C1 segment of cervical spinal cord (tissue), 14 donors: ENCODE measurements around the gene MPRIP.
"Not testable (repeated sequence)": the region's sequence is repeated elsewhere in the genome, so short reads cannot be mapped to it uniquely, and the experiment has no call there.

Source experiments
- DNase-seq, 14 donors: peaks; one replicate each; lab custom pipeline; 2025; lab: John Stamatoyannopoulos, UW

The MPRIP gene

DNA sequence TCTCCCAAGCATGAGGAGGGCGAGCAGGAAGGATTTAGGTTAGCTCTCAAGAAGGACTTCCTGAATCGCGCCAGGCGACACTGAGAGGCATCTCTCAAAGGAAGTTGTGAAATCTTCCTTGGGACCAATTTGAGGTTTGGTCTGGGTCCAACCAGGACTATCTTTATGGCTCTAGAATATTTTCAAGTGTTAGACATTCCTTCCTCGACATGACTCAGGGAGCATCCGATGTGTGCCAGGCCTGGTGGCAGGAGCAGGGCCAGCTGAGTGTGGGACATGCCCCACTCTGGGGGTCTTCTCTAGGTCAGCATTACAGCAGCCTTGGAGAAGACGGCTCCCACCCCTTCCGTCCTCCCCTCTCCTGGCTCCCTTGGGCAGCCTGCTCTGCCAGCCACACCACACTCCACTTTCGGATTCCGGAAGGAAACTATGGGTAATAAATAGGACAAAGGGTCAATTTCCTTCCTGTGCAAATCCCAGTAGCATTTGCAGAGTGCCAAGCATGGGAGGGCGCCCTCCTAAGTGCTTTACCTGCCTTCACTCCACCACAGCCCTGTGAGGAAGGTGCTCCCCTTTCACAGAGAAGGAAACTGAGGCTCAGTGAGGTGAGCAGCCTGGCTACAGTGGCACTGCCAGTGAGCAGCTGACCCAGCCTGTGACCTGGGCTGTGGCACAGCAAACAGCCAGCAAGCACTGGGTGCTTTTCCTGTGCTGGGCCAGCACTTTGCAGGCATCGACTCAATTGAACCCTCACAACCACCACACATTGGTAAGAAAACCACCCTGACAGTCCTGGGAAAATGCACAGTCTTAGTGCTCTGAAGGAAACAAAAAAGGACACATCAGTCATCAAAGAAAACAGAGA, 31.0 kb upstream of the MPRIP start:
- DNase-seq = peak in 1 of 14 donors; percentile 40

DNA sequence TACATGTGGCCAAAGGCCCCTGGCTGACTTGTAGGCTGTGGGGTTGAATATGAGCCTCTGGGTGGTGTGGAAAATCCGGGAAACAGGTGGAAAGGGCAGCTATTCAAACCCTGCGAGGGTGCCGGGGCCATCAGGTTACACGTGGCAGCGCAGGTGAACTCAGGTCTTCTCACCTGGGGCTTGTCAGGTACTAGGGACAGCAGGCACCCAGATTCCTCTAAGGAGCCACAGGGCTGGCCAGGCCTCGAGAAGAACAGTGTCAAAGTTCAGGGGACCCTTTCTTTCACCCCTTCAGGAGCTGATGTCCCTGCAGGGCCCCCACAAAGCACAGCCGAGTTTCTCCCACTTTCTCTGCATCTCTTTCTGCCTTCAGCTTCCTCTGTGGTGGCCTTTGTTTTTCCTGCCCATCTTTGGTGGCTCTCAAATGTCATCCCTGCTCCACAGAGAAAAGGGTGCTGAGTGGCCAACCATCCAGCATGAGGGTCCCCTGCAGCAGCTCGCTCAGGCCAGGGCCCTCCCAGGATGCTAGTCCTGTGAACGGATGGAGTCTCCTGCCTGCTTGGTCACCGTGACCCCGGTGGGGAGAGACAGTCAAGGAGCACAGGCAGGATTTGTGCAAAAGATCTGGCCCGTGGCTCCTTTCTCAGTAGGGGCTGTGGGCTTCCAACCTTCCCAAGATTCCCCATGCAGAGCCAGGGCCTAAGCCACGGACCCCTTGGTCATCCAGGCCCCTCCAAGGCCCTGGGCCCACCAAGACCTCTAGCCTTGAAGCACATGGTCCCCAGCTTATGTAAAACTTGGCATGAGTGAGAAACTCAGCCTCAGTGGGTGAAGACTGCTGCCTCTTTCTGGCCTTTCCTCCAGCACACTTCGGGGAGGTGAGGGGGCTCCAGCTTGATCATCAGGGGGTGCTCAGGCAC, 28.2 kb upstream of the MPRIP start:
- not testable (repeated sequence) for DNase-seq

DNA sequence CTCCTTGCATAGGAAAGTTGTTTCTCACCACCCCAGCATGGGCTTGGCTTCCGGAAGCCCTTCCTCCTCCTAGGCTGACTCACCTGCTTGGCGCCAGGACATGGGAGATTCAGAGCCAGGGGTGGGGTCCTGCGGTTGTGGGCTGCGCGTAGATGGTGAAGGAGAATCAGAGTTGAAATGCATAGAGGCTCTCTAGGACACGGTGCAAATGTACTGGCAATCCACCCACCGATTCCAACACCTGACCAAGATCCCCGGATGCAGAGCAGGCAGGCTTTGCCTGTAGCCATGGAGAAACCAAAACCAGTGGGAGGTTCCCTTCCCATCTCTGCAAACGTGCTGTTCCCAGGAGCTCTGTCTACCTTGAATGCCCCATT, 27.5 kb upstream of the MPRIP start:
- not testable (repeated sequence) for DNase-seq

DNA sequence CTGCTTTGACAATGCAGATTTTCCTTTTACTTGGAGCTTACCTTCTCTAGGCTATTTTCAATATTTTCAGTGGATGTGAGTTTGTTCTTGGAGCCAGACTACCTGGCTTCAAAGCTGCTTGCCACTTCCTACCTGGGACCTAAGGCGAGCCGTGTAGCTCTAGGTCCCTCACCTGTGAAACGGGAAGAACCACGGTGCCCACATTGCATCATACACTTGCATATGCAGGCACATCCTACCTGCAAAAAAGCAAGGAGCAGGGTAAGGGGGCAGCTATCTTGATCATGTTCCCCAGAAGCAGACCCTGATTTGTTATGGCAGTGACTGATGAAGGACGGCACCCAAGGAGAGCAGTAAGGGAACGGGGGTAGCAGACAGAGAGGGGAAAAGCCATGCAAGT, 27.0 kb upstream of the MPRIP start:
- DNase-seq = no peak

DNA sequence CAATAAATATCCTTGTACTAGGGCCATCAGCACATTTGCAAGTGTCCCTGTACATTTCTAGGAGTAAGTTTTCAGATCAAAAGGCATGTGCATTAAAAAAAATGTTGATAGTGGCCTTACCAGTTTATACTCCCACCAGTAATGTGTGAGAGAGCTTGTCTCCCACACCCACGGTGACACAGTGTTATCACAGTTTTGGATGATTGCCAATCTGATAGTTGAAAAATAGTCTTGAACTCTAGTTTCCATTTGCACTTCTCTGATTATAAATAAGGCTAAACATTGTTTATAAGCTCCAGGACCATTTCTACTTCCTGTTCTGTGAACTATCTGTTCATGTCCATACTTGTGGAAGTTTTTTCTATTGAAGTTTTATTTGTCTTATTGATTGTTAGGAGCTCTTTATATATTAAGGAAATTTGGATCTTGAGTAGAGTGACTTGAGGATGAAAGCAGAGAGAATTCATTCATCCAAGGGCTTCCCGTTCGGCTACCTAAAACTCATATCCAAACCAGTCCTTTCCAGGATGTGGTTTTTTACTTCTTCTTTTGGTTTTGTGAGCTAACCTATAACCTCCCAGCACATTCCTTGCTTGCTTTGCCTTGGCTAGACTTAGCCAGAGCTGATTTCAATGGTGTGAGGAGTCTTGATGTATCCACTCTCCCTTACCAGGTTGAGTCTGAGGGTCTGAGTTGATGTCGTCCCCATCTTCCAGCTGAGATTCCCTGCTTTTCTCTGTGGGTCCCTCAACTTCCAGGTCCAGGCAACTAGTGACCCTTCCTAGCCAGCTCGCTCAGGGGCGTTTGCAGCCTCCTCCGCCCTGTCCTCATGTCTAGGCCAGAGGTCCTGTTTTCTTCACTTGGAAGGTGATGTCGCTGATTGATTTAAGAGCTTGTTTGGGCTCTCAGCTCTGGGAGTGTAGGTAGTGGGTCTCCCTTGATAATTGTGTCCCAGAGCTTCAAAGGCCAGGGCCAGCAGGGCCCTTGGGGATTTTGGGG, 25.8 kb upstream of the MPRIP start:
- not testable (repeated sequence) for DNase-seq

DNA sequence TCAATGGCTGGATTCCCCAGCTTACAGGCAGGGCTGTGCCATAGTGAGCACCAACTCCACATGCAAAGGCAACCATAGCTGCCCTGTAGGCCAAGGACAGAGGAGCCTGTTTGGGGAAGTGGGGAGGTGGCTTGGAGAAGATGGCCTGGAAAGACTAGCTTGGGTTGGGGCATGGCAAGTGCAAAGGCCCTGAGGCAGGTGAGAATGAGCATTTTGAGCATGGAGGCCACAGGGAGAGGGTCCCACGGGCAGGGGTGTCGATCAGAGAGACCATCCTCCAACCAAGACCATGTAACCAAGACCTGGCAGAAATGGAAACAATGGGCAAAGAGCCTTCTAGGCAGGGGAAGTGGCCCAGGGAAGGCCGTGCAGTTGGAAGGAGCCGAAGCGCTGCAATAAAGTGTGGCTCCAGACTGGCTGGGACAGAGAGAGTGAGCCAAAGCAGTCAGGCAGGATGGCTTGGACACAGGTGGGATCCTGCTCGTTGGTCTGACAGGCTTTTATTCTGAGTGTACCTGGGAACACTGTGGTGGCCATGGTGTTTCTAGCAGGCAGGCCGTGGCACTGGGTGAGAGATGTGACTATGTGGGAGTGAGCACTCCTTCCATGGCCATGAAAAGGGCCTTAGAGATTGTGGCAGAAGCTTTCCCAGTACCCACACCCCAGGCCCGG, 24.8 kb upstream of the MPRIP start:
- DNase-seq = no peak

DNA sequence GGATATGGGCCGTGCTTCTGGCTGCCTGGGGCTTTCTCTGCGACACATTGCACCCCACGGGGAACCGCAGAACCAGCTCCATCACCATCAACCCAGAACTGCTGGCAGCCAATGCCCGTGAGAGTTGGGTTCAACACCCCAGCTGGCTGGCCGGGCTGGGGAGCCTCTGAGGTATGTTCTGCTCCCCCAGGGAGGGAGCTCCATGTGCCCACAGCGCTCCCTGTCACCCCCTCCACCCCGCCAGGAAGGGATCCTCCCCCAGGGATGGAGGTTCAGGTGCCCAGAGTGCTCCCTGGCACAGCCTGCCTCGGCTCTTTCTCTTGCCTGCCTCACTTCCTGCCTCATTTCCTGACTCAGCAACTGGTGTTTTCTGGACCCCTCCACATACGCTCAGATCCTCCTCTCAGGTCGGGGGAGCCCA, 24.2 kb upstream of the MPRIP start:
- DNase-seq = no peak

DNA sequence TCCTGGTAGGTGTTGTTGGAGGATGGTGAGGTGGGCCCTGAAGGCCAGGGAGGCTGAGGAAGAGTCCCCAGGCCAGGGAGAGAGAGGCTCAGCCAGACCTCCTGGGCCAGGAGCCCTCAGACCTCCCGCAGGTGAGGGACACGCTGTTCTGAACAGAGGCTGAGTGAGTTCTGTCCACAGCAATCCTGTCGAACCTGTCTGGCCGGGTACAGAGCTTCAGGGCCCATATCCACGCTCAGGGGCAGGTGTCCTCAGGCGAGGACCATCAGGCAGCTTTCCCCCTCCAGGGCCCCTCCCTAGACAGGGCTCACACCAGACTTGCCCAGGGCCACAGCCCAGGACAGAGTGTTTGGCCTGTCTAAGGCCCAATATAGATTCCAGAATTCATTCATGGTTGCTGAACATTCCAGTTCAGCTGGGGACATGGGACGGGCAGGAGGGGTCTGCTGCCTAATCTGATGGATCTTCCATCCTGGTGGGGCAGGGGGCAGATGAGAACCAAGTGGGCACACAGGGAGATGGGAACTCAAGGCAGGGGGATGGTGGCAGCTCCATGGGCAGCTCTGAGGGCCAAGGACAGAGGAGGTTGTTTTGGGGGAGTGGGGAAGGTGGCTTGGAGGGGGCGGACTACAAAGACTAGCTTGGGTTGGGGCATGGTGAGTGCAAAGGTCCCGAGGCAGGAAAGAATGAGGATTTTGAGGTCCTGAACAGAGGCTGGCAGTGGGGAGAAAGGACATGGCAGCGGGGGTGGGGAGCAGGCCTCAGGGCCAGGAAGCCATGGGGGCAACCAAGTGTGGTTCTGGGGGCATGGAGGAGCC, 23.4 kb upstream of the MPRIP start:
- DNase-seq = no peak

DNA sequence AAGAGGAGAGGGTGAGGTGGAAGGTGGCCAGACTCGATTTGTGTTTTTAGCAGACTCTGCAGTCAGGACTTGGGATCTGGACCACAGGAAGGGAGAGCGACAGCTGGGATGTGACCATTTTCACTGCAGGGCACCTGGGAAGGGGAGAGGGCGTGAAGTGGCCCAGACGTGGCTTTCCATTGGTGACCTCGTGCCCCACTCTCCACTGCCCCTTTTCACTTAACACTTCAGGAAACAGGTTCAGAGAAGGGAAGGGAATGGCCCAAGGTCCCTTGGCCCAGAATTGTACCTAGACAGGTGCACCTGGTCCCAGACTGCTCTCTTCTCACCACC, 22.9 kb upstream of the MPRIP start:
- DNase-seq = no peak

DNA sequence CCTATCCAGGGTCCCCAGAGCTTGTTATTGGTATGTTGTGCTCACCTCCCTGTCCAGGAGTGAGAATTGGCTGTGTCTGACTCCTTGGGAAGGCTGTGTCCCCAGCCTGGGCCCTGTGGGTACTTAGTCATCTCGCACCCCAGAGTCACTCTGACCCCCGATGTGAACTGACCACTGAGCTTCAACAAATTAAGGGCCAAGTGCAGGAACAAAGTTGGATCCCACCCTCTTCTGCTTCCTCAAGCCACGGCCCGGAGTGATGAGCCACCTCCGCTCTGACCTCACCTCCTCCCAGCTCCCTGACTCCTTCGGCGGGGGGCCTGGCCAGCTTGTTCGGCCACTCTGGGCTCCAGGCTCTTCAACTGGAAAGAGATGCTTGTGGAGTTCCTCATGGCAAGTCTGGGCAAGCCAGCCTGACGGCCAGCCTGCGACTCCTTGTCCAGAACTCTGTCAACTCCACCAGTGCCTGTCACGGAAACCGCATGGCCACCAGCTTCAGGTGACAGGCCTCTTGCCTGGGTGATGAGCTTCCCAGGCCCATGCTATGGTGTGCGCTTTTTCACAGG, 22.3 kb upstream of the MPRIP start:
- no peak for DNase-seq

DNA sequence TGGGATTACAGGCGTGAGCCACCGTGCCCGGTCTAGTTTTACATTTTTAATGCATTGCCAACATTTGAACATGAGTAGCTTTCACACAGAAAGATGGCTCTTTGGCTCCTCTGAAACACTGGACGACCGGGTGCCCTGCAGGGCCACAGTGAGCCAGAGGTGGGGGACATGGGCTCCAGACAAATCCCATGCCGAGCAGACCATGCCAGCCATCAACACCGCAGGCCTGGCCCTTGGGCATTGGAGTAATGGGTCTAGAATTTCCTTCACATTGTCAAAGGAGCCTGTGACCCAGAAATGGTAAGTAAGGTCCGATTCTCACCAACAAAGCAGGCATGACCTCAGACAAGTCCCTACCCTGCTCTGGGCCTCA, 21.4 kb upstream of the MPRIP start:
- no peak for DNase-seq

DNA sequence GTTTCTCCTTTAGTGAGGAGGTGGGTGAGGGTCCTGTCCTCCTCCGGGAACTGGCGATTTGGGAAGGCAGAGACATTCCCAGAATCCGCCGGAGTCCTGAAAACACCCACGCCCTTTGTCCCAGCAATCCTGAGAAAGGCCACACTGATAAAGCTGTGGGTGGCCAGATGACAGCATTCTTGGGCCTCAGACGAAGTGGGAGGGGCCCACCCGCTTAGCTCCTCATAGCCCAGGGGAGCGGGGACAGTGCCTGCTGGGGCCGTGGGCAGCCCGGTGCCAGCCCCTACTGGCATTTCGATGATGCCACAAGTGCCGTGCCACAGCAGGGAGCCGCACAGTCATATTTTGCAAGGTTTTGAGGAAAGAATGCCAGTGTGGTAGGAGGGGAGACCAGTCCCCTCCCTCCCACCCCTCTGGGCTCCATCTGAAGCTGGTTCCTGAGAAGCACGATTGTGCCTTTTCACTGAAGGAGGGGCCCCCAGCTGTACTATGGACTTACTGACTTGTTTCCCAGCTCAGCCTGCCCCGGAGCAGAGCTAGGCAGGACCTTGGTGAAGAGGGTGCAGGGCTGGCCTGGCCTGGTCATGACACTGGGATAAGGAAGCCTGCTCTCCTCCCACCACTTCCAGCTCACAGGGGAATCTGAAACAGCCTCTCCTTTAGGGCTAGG, 20.9 kb upstream of the MPRIP start:
- DNase-seq = peak in 6 of 14 donors; percentile 20 to 66 (median 36)

DNA sequence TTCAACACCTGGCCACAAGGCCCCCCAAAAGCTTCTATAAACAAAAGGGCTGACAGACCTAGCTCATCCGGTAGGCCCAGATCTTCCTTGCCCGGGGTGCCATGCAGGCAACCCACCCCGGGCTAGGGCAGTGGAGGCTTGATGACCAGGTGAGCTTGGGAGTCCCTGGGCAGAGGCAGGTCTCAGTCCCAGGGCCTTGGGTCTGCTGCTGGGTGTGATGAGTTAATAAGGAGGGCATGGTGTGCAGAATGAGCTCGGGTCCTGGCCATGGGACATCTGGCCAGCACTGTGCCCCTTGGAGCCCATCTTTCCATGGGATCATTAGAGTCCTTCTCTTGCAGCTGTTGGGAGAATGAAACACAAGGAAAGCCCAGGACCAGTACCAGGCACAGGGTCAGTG, 20.2 kb upstream of the MPRIP start:
- no peak for DNase-seq

DNA sequence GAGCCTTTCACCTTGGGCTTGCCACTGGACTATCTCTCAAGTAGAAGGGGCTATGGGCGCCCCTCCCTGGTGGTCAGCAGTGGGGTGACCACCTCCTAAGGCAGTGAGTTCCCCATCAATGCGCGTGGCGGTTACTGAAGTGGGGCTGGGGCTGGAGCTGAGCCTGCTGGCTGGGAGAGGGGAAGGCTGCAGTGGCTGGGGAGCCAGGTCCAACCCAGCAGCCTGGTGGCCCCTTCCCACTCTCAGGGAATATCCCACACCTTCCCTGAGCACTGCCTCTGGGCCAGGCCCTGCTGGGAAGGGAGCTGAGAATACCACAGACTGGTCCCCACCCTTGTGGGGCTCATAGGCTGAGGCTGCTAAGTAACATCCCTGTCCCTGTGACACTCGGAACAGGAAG, 19.8 kb upstream of the MPRIP start:
- no peak for DNase-seq

DNA sequence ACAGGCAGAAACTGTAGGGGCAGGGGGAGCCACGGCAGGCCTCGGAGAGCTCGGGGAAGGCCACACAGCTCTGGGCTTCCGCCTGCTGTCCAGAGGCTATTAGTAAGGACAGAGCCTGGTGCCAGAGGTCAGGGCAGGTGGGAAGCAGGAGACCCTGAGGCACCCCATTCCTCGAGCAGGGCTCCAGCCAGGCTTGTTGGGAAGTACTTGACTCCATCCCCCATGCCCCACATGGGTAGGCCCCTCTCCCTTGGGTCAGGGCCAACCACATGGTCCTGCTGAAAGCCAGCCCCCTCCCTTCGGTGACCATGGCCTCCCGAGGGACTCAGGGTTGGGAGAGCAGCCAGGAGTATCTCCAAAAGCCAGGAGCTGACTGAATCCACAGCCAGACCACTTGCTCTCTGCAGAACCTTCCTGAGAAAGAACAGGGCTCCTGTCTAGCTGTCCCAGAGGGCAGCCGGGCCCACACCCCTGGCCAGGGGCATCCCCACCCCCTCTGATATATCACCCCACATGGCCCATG, 17.4 kb upstream of the MPRIP start:
- no peak for DNase-seq

DNA sequence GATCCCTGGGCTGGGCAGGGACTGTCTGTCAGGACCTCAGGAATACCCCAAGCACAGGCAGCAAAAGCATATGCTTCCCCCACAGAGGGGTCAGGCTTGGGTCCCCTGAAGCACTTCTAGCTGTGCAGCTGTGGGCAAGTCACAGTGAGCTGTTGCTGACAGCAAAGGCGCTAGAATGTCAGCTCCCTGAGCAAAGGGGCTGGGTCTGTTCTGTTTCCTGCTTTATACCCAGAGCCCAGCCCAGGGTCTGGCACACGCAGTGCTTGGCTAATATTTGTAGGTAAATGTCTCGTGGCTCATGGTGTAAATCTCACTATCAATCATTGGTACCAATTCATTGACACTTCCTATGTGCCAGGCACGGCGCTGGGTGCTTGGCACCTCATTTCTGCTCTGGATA, 16.6 kb upstream of the MPRIP start:
- DNase-seq = no peak

DNA sequence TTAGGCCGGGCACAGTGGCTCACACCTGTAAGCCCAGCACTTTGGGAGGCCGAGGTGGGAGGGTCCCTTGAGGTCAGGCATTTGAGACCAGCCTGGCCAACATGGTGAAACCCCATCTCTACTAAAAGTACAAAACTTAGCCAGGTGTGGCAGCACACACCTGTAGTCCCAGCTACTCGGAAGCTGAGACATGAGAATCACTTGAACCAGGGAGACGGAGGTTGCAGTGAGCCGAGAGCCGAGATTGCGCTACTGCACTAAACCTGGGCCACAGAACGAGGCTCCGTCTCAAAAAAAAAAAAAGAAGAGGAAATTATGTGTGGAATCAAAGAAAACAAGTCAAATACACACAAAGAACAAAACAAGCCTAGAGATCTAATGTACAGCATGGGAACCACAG, 16.1 kb upstream of the MPRIP start:
- DNase-seq = no peak

DNA sequence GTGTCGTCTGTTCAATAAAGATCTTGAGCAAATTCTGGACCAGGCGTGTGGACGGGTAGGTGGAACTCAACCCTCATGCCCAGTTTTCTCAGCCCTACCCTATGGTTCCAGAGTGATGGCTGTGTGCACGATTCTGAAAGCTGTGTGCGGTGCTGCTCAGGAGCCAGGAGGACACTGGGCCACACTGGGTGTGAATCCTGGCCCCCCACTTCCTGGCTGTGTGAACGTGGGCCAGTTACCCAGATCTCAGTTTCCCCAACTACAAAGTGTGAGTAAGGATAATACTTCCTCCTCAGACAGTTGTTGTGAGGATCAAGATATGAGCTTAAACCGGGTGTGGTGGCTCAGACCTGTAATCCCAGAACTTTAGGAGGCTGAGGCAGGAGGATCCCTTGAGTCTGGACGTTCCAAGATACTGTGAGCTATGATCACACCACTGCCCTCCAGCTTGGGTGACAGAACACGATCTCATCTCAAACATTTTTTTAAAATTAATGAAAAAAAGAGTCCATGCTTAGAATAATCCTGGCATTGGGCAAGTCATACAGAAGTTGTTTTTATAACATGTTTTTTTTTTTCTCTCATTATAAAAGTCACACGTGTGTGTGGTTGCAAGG, 14.7 kb upstream of the MPRIP start:
- no peak for DNase-seq
